AG09319 (cell line): Measurements from ENCODE around the gene TRIM62.

Experiments used
- DNase-seq: peaks from one replicate; pipeline ENCODE4 v3.0.0-alpha.2; 2010; ENCODE audit warnings: low read depth; ENCODE audit errors: extremely low read depth
- CTCF ChIP-seq: IDR thresholded peaks from 2 replicates; pipeline ENCODE4 v1.5.1; 2011; ENCODE audit warnings: low read depth, mild to moderate bottlenecking, inconsistent platforms, low read length, moderate library complexity

Gene TRIM62

GRCh38 chr1:33180226-33180910, 1.5 kb downstream of the TRIM62 start:
- TF ChIP-seq CTCF = no peak

GRCh38 chr1:33178836-33179439, 2.9 kb downstream of the TRIM62 start:
- DNase-seq = no peak

More at GRCh38 chr1:33180226-33180910, 1.5 kb downstream of the TRIM62 start:
- peak; percentile 50 for DNase-seq

DNA sequence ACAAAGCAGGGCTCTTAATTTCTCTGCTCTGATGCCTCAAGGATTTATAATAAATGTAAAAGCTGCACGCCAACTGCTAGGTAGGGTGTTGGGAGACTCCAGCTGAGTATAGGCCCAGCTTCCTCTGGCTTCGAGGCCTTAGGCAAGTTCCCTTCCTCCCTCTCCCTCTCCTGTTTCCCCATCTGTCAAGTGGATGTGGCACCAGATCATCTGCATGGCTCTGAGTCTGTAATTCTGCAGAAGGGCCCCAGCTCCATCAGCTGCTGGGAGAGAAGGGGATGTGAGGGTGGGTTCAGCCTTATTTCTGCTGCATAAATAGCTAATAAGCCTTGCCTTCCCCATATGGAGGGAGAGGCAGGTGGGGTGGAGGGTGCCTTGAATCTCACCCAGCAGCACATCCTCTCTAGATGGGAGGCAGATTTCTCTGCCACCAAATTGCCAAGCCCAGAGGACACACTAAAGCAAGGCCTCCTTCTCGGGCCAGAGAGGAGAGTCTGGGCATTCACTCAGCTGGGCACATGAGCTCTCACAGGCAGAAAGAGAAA, 3.8 kb downstream of the TRIM62 start:
- no peak for DNase-seq
- no peak for TF ChIP-seq CTCF

More at GRCh38 chr1:33178836-33179439, 2.9 kb downstream of the TRIM62 start:
- no peak for TF ChIP-seq CTCF

GRCh38 chr1:33176887-33177286, 5.0 kb downstream of the TRIM62 start:
- no peak for DNase-seq
- TF ChIP-seq CTCF = no peak

DNA sequence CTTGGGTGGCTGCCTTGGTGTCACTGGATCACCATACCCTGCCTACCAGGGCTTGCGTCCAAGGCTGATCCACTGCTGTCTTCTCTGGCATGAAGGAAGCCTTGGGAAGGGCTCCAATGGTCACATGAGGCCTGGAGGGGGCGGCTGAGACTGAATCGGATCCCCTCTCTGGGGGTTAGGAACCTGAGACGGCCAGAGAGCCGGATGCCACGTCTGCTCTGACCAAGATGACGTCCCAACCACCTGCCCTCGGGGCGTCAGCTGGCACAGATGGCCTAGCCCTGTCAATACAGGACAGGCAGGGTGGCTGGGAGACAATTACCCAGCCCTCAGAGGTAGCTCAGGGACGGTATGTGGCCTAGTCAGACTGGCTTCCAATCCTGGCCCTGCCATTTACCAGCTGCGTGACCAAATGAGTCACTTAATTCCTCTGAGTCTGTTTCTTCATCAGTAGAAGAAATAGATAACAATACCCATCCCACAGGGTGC, 5.4 kb downstream of the TRIM62 start:
- TF ChIP-seq CTCF = no peak
- no peak for DNase-seq

GRCh38 chr1:33175865-33176264, 6.0 kb downstream of the TRIM62 start:
- no peak for TF ChIP-seq CTCF
- DNase-seq = no peak

DNA sequence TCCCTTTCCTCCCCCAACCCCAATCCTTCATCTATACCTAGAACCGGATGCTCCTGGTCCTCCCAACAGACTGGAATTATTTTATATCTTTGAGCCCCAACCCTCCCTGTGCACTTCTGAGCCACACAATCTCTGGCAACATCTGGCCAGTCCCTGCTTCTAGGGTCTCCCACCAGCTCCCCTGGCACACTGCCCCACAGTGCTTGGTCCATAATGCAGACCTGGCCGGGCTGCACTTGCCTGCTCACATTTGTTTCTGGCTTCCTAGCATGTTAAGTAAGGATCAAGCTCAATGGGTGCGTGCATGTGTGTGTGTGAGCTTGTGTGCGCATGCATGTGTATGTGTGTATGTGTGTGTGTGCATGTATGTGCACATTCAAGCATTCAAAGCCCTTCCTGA, 8.8 kb downstream of the TRIM62 start:
- no peak for TF ChIP-seq CTCF

More for the DNA sequence above, 8.8 kb downstream of the TRIM62 start:
- no peak for DNase-seq
